ENCODE results near the gene GTF2A1L.
"Not testable (repeated sequence)": the region's sequence is repeated elsewhere in the genome, so short reads cannot be mapped to it uniquely, and the experiment has no call there.

GTF2A1L gene

DNA sequence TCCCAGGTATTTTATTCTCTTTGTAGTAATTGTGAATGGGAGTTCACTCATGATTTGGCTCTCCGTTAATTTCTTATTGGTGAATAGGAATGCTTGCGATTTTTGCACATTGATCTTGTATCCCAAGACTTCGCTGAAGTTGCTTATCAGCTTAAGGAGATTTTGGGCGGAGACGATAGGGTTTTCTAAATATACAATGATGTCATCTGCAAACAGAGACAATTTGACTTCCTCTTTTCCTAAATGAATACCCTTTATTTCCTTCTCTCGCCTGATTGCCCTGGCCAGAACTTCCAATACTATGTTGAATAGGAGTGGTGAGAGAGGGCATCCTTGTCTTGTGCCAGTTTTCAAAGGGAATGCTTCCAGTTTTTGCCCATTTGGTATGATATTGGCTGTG, 86.0 kb downstream of the GTF2A1L start:
- DNase-seq = not testable (repeated sequence)

DNA sequence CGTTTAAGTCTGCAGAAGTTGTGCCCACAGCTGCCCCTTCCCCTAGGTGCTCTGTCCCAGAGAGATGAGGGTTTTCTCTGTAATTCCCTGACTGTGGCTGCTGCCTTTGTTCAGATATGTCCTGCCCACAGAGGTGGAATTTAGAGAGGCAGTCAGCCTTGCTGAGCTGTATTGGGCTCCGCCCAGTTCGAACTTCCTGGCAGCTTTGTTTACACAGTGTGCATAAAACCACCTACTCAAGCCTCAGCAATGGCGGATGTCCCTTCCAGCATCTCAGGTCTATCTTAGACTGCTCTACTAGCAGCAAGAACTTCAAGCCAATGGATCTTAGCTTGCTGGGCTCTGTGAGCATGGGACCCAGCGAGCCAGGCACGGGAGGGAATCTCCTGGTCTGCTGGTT, 89.8 kb downstream of the GTF2A1L start:
- DNase-seq = no peak

DNA sequence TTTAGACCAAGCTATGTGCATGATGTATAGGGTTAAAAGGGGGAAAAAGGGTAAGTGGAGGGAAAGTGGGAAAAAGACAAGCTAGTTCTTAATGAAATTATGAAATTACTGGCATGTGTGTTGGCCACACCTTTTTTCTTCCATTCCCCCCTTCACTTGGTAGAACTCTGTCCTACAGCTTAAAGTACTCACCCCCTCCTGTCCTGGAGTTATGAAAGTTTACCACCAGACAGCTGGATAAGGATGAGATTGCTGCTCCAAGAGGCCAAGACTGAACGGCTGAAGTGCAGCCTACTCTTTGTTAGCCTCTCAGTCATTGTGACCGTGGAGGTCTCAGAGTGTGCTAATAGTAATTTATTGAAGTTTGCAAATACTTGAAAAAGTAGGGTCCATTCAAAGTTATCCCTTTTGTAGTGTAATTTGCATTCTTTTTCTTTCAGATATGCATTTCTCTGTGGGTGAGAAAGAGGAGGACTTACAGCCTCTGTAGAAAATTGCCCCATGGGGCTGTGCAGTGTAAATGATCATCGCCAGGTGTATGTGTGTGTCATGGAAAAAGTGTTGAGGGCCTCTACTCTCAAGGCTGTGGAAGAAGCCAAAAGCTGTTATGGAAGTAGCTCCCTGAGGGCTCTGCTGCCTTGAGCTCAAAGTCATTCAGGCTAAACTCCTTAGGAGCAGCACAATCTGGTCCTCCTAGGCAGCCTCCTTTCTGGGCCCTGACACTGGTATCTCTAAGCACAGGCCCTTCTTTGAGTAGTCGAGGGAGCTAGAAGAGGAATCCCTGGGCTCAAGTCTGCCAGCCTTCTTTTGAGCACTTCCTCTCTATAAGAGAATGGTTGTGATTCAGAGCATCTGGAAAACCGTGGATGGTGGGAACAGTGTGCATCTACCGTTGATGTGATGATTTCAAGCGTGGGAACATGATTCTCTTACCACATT, 91.7 kb downstream of the GTF2A1L start:
- no peak for DNase-seq

DNA sequence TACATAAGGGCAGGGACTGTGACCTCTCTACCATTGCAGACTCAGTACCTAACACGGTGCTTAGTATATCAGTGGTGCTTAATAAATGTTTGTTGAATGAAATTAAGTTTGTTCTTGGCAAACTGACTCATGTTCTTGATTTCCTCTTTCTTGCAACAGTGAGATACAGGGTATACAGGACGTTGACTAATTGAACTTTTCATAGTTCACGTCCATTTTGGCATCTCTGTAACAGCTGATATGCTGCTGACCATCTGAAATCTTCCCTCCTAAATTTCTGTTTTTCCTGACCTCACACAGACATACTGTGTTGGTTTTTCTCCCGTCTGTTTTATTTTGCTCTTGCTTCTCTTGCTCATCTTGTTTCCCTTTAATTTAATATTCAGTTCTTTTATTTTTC, 93.7 kb downstream of the GTF2A1L start:
- no peak for DNase-seq

DNA sequence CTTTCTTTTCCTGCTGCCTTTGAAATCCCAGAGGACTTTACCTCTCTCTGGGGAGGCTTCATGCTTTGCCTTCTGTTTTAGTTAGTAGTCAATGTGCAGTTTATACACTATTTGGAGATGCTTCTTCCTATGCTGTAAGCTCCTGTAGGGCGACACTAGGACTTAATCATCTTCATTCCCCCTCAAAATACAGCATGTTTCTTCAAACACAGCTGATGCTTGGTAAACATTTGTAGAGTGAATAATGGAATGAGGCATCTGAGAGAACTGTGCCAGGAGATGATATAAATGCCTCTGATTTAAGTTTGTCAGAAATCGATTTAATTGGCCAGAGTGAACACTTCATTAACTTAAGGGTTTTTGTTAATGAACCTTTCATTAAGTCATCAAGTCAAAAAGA, 94.5 kb downstream of the GTF2A1L start:
- no peak for DNase-seq

DNA sequence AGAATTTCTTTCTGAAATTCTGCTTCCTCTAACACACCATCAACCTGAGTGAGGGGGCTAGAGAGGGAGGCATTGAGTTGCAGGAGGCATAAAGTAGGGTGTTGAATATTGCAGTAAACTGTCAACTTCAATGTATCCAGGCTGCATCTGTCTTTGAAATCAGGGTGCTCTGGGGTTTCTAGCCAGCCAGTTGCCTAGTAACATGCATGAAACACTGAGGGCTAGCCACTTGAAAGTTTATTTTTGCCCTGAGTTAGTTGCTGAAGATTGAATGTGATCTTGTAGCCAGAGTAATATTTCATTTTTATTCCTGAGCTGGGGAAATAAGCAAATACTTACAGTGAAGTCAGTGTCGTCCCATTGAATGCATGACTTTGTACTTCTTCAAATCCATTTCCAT, 96.0 kb downstream of the GTF2A1L start:
- no peak for DNase-seq

DNA sequence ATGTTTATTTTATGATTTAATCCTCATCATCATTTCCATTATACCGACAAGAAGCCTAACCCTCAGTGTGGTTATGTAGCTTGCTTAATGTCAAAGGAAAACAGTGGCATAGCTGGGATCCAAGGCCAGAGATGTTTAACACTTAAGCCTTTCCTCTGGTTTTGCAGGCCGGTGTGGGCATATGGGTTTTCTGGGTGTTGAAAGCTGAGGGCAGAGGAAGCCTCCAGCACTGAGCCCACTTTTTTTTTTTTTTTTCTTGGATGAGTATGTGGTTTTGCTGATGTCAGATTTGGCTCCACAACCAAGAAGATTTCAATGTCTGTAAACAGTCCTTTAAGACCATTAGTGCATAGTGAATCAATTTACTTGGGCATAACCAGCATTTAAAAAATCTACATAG, 96.6 kb downstream of the GTF2A1L start:
- DNase-seq = no peak

DNA sequence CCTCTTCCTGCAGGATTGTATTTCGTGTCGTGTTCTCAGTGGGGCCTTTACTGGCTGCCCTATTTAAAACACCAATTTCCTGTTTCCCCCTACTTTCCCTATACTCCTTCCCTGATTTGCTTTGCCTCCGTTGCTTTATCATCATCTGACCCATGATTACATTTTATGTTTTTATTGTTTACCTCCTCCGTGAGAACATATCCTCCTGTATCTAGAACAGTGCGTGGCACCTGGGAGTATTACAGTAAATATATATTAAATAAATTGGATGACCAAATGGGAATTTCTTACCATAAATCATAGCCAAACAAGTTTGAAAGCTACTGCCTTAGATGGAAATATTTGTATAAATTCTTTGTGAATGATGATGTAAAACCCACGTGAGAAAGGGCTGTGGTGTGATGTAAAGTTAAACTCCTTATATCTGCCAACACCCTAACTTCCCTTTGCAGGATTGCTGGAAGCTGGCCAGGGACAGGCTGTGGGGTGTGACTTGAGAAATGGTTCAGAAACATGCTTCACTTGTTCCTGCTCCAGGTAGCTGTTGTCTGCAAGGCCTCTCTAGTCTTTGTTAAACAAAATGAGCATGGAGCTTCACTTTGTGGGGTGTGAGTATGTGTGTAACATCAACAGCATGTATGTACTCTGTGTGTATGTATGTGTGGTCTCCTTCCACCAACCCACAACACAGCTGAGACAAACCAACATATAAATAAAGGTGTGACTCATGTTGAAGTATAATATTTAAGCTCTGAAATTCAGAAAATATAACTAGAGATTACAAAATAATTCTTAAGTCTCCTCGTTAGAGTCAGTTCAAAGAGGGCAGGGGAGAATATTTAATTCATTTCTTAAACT, 97.6 kb downstream of the GTF2A1L start:
- DNase-seq = no peak

DNA sequence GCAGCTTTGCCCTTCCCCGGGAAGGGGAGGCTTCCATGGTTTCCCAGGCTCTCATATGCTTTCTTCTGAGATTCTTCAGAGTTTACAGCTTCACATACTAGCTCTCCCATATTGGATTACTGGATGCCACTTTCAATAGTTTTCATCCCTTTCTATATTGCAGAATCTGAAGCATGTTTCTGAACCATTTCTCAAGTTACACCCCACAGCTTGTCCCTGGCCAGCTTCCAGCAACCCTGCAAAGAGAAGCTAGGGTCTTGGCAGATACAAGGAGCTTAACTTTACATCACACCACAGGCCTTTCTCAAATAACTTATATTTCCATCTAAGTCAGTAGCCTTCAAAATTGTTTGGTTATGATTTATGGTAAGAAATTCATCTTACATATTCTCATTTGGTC, 98.3 kb downstream of the GTF2A1L start:
- no peak for DNase-seq

DNA sequence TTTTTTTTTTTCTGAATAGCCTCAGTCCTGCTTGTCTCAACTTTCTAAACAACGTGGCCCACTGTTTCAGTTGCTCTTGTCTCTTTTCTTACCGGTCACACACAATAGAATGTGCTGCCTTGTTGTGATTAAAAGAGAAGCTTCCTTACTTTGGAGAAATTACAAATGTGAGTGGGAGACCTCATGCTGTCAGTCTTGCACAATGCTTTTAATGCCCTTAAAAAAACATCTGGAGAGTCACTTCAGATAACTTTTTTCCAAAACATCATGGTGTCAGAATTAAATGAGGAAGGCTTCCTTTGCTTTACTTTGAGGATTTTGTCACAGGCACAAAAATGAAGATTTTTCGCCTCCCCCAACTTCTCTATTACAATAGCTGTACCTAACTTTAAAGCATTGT, 100.2 kb downstream of the GTF2A1L start:
- no peak for DNase-seq

DNA sequence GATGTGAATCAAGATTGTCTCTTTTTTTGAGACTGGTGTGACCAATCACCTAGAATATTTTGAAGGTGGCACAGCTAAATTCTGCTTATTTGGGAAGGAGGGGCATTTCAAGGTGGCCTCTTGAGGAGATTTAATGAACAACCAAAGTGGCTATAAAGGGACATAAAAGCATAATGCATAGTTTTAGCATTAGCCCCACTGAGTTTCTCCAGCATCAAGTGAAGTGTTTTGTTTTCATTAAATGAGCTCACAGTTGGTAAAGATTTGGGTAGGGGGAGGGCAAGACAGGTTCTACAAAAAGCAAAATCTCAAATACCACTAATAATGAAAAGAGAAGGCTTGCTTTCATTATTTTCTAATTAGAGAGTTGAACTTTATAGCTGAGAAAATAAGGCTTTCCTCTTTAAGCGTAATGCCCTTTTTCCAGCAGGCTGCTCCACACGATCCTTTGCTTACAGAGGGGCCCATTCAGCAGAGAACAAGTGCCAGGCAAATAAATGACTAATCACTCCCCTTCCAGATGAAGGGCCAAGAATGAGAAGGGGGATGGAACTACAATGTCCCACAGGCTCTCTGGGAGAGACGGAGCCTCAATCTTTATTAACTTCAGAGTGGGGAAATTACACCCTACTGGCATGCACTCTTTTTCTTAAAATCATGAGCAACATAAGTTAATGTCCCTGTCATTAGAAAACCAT, 102.0 kb downstream of the GTF2A1L start:
- no peak for DNase-seq

DNA sequence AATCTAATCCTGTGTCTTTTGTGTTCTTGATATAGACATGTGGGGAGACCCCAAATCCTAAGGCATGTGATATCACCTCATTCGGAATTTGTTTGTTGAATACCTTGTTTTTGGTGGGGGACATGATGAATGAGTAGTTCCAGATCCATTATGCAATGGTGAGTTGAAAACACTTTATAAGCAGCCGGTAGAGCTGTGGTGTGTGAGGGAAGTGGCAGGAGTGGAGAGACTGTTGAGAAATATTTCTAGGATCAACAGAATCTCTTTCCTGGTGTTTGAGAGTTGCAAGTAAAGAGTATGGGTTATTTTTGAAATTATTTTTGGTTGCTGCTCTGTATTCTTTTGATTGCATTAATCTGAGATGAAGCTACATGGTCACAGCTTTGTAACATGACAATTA, 103.5 kb downstream of the GTF2A1L start:
- no peak for DNase-seq

DNA sequence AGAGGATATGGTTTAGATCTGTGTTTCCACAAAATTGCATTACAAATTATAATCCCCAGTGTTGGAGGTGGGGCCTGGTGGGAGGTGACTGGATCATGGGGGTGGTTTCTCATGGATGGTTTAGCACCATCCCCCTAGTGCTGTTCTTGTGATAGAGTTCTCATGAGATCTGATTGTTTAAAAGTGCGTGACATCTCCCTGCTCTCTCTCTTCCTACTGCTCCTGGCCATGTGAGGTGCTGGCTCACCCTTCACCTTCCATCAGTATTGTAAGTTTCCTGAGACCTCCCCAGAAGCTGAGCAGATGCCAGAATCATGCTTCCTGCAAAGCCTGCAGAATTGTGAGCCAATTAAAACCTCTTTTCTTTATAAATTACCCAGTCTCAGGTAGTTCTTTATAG, 104.7 kb downstream of the GTF2A1L start:
- no peak for DNase-seq

DNA sequence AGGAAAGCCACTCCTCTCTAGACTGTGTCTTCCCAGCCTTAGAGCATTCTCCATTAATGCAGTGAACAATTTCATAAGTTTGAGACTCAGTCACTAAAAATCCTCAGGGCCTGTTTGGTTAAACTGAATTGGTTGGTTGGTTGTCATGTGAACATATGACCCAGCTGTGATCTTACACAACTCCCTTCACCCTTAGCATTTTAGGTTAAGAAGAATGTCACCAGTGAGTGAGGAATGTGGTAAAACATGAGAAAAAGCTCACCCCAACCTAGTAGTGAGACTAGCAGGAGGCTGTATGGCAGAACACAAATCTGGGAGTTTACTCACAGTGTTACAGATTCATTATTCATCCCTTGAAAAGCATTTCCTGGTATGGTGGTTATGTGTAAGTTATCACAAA, 105.5 kb downstream of the GTF2A1L start:
- no peak for DNase-seq

DNA sequence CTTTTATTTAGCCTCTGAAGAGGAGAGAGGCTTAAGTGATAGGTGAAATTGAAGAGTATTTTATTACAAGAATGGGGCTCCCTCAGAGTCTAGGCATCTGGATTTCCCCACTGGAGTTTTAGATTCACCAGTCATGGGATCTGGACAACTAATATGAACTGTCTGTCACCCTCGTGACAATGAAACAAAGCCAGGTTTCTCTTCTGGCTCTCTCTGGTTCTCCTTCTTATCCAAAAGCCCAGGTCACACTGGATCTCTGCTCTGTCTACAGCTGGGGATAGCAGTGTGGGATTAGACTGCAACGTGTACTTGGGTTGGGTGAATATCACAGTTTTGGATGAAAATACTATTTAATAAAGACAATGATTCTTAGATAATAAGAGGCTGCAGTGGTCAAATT, 106.6 kb downstream of the GTF2A1L start:
- DNase-seq = no peak

DNA sequence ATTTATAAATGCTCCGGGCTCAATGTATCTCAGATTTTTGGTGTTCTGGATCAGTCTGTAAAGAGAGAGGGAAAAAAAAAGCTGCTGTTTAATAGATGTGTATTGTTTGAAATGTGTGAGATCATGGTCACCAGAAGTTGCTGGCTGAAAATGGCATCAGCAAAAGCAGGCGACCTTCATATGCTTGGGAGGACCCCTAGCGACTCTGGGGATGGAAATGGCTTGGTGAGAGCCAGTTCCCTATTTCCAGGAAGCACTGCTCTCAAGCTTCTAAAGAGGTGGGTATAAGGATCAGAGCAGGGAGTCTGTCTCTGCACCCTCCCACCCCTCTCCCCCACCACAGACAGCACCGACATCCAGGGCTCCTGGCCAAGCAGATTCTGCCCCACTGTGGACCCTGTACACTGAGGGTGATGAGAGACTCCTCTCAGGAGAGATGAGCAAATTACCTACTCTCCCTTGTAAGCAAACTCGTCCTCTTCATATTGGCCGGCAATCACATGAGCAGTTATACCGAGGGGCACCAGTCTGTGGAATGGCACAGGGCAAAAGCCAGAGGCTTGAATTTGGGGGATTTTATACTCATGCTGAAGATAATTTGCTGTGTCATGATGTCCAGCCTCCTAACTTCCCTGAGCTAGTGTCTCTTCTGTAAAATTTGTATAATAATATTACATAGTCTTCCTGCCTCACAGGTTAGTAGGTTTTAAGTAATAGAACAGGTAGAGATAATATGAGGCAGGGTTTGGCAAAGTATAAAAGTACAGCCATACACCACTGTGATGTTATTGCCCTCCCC, 108.2 kb downstream of the GTF2A1L start:
- DNase-seq = no peak

DNA sequence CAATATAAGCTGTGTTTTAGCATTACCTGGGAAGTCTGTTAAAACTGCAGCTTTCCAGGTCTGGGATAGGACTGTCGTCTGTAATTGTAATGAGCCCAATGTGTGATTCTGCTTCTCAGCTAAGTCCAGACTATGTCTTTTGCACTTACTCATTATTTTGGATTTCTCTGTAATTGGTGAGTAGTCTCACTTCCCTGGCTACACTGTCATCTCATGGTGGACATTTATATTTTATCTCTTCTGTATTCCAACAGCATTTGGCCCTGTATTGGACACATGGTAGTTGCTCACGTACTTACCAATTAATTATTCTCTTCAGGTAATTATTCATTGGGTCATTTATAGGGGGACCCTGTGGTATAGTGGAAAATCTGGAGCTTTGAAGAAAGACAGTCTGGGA, 109.9 kb downstream of the GTF2A1L start:
- no peak for DNase-seq

DNA sequence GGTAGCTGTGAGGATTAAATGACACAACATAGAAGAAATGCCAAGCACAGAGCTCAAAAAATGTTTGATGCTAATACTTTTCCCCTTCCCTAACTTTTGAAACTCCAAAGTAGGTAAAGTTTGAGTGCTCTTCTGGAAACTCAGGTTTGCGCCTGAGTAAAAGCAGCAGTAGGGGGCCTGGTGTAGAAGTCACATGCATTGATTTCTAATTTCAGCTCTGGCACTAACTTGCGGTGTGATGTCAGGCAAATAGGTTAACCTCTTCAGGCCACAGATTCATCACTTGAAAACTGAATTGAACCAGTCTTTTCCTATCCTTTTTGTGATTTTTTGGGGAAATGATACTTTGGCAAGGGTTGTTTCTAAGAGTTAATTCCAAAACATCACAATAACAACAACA, 110.6 kb downstream of the GTF2A1L start:
- no peak for DNase-seq

DNA sequence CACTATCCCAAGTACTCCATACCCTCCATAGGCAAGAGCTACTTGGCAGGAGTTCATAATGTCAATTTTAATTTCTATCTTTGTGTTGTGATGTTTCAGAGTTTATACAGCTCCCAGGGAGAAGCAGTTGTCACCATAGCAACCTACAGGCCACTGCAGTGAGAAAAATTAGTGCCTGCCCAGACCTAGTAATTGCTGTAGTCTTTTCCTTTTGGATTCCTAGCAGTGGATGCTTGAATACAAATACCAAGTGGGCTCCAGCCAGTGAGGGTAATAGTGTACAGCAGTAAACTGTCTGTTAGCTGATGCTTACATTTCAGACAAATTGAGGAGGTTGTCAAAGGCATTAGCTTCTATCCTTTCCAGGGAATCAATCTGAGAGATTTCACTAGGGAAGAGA, 111.2 kb downstream of the GTF2A1L start:
- peak; percentile 43 to 81 for DNase-seq
